Gastroesophageal sphincter (tissue), 3 donors: ENCODE results near the gene CDH13.

ENCODE experiments used
- POLR2A ChIP-seq, 2 donors: fragments of 450-650 bp; IDR thresholded peaks; one replicate each; pipeline ENCODE4 v1.6.1; 2017; ENCODE audit warnings: antibody characterized with exemption in 2 of 2, mild to moderate bottlenecking in 2 of 2, moderate library complexity in 1 of 2
- TF ChIP-seq, protein P1 (sequence below), 4 experiments: fragments of 200-600 bp in 2 of 4; fragments of 450-650 bp in 2 of 4; sonication (generic) in 1 of 4; IDR thresholded peaks; one replicate each; pipeline ENCODE4 v1.5.1; 2017 to 2019; ENCODE audit warnings: antibody characterized with exemption in 4 of 4, mild to moderate bottlenecking in 2 of 4, moderate library complexity in 2 of 4

DNA sequence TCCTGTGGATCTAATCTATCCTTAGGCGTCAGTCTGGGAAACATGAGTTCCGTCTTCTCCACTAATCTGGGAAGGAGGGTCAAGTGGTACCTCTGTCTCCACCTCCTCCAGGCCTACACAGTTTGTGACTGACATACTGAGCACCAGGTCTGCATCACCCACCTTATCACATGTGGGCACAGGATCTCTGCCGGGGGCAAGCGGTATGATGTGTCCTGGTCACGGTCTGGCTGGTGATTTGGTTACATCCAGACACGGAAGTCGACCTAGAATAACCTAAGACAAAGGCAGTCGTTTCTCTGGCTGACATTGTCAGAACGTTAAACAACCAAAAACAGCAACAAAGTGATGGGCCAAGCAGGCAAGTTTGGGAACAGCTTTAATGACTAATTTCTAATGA, 1098.5 kb downstream of the CDH13 start:
- no peak for TF ChIP-seq POLR2A (IDR thresholded peaks at IDR 0.05)
- TF ChIP-seq, protein P1, sequence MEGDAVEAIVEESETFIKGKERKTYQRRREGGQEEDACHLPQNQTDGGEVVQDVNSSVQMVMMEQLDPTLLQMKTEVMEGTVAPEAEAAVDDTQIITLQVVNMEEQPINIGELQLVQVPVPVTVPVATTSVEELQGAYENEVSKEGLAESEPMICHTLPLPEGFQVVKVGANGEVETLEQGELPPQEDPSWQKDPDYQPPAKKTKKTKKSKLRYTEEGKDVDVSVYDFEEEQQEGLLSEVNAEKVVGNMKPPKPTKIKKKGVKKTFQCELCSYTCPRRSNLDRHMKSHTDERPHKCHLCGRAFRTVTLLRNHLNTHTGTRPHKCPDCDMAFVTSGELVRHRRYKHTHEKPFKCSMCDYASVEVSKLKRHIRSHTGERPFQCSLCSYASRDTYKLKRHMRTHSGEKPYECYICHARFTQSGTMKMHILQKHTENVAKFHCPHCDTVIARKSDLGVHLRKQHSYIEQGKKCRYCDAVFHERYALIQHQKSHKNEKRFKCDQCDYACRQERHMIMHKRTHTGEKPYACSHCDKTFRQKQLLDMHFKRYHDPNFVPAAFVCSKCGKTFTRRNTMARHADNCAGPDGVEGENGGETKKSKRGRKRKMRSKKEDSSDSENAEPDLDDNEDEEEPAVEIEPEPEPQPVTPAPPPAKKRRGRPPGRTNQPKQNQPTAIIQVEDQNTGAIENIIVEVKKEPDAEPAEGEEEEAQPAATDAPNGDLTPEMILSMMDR (IDR thresholded peaks at IDR 0.05): no peak
